Measurements from ENCODE around the gene TPM3.
"Not testable (repeated sequence)": the region's sequence is repeated elsewhere in the genome, so short reads cannot be mapped to it uniquely, and the experiment has no call there.

Gene TPM3

DNA sequence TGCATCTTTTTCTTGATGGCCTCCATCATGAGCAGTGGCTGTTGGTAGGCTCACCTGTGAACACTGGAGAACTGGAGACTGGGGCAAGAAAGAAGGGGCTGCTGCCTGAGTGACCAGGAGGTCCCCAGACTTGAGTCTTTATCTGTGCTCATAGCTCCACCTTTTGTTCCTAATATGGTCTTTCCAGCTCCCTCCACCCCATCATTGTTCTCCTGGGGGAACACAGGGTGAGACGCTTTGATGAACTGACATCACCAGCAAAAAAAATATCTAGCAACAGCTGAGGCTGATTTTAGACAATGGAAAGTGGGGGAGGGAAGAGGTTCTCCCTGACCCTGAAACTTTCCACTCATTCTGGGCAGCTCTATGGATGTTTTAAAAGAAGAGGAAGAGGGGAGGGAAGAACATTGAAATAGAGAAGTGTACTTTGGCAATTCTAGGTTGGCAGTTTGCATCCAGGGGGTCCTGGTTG is at the start of gene TPM3:
TSS of gene TPM3 (minus strand) at position 111 of the 472 bp plus-strand sequence. CDS start at position 29, 82 bp downstream.
- no peak for DNase-seq (ENCODE audit: low read depth in 2 of 2)

DNA sequence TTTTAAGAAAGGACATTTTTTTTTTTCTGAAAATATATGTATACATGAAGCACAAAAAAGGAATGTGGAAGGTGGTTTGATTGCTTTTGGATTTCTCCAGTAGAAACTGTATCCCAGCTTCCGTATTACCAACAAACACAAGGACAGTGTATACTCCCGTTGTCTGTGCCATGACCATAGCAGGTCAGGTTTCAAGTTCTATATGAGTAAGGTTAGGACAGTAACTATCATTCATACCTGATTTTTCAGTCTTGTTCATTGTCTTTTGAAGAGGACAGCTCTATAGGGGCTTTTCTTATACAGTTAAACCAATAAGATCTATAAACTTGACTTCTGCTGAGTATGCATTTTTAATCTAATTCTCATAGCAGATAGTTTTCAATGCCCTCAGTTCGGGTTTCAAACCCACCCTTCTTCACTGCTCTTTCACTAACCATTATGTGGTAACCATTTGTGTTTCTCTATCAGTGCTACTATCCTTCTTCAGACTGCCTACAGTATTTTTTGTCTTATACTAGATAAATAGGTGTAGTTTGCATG is 48.5 kb upstream of the TPM3 start:
- no peak for DNase-seq (ENCODE audit: low read depth in 2 of 2)

DNA sequence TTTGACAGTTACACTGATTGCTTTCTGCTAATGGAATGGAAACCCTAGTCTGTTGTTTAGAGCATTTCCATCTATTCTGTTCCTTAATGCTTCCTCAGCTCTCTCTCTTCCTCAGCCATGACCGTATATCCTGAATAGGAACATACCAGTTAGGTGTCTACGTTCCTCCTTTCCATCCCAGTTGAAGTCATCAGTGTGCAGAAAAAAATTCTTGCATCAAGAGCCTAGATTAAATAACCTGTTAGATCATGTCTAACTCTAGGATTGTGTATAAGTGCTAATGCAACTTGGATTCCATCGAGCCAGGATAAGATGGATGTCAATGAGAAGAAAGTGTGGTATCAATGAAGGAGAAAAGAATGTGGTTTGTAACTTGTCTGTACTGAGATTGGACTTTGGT is 47.6 kb upstream of the TPM3 start:
- no peak for DNase-seq (ENCODE audit: low read depth in 2 of 2)

DNA sequence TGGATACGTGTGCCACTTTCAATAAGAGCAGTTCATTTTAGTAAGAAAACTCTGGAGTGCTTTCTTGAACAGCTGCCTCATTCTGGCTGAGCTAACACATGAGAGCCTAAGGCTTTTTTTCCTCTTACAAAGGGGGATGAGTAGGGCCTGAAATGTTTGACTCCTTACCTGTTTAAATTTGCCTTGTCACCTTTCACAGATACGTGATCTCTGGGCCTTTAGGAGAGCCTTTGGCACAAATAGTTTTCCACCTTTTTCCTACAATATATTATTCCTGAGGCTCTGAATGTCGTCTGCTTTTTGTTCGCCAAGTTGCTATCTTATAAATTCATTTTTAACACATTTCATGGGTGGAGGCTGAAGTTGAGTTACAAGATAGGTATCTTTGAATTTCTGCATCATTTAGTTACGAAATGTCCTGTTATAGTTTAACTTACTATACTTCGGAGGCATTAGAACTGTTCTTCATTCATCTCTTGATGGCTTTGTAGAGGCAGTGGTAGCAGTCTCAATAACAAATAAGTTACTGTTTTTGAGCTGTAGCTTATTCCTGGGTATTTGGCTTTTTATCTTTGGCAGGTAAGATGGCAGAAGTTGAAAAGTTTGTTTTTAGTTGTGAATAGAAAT is 46.1 kb upstream of the TPM3 start:
- no peak for DNase-seq (ENCODE audit: low read depth in 2 of 2)

DNA sequence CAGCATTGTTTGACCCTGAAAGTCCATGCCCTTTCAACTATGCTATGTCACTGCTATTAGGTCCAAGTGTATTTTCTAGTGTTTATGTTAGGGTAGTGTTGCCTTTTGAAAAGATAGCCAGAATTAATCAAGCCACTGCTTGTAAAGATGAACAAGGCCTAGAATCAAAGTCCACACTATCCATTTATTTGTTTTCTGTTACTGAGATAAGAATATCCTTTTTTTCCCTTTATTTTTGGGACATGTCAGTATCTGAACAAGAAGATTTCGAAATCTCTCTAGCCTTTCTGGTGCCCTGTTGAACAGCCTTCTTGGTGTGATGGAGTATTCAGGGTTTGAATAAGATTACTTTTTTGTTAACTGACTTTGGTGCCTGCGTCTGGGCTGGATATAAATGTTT is 45.5 kb upstream of the TPM3 start:
- DNase-seq (ENCODE audit: low read depth in 2 of 2) = no peak

DNA sequence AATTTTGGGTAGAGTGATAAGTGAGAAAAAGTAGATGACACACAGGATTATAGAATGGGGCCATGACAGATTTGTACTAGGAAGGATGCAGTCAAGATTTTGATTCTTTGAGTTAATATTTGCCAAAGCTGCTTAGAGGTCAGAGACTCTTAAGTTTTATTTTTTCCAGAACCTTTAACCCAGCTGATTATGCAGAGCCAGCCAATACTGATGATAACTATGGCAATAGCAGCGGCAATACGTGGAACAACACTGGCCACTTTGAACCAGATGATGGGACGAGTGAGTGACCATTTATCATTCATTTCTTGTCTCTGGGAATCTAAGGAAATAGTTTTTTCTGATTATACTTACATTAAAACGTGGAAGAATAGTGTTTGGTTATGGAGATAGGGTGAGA is 45.0 kb upstream of the TPM3 start:
- DNase-seq (ENCODE audit: low read depth in 2 of 2) = no peak

DNA sequence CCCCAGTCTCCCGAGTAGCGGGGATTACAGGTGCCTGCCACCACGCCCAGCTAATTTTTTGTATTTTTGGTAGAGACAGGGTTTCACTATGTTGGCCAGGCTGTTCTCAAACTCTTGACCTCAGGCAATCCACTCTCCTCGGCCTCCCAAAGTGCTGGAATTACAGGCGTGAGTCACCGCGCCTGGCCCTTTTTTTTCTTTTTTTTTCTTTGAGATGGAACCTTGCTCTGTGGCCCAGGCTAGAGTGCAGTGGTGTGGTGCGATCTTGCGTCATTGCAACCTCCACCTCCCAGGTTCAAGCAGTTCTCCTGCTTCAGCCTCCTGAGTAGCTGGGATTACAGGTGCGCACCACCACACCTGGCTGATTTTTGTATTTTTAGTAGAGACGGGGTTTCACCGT is 41.2 kb upstream of the TPM3 start:
- DNase-seq (ENCODE audit: low read depth in 2 of 2) = not testable (repeated sequence)

DNA sequence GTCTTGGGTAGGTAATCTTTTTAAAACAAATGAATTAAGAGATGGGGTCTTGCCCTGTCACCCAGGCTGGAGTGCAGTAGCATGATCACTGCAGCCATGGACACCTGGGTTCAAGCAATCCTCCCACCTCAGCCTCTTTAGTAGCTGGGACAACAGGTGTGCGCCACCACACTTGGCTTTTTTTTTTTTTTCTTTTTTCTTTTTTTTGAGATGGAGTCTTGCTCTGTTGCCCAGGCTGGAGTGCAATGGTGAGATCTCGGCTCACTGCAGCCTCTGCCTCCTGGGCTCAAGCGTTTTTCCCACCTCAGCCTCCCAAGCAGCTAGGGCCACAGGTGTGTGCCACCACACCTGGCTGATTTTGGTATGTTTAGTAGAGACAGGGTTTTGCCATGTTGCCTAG is 39.2 kb upstream of the TPM3 start:
- DNase-seq (ENCODE audit: low read depth in 2 of 2) = not testable (repeated sequence)

DNA sequence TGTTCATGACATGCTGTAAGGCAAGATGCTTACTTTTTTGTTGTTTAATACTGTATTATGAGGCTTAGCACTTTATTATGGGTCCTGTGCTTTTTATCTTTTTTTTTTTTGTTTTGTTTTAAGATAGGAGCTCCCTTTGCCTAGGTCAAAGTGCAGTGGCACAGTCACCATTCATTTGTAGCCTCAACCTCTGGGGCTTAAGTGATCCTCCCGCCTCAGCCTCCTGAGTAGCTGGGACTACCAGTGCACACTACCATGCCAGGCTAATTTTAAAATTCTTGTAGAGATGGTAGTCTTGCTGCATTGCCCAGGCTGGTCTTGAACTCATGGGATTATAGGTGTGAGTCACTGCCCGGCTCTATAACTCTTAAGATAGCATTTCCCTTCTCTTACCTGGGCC is 33.5 kb upstream of the TPM3 start:
- no peak for DNase-seq (ENCODE audit: low read depth in 2 of 2)

DNA sequence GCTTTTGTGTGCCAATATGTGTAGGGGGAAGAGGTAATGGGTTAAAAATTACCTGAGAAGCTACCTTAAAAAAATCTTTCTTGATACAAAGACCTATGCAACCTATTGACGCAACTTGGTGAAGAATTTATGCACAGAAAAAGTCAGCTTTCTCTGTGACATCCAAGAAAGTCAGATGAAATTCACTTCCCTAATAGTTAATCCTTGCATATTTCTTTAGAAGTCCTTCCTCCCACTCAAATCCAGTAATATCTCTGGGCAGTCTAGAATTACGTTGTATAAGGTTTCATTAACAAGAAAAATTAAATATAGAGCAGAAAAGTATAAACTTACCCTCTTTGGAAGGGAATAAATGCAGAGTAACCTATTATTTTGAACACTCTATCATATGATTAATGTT is 31.7 kb upstream of the TPM3 start:
- no peak for DNase-seq (ENCODE audit: low read depth in 2 of 2)

DNA sequence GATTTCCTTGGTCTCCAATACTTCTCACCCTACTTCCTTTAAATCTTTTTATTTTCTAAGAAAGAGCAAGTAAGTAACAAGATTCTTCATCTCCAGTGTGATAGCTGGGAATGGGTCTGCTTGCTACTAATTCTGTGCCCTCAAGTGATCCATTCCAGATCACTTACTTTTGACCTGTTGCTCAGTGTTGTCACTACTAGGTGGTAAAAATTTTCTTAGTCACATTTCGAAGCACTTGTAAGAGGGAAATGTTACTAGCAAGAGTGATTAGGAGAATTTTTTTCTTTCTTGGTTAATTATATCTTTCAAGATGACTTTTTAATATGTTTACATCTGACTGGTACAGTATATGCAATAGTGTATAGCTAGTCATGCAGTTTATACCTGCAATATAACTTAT is 31.0 kb upstream of the TPM3 start:
- no peak for DNase-seq (ENCODE audit: low read depth in 2 of 2)

DNA sequence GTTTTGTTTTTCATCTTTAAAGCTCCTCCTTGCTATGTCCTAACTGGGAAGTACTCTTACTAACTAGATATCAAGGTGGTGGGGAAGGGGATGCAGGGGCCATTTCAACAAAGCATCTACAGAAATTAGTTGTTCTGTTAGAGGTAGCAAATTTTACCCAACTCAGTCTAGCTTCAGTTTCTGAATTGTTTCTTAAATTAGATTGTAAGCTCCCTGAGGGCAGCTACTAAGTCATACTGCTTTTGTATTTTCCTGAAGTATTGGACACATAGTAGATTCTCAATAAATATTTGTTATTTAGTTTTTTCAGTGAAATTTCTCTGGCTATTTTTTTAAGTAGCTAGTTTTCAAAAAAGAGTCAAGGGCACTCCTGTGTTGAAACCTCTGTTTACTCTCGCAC is 30.6 kb upstream of the TPM3 start:
- DNase-seq (ENCODE audit: low read depth in 2 of 2) = no peak

DNA sequence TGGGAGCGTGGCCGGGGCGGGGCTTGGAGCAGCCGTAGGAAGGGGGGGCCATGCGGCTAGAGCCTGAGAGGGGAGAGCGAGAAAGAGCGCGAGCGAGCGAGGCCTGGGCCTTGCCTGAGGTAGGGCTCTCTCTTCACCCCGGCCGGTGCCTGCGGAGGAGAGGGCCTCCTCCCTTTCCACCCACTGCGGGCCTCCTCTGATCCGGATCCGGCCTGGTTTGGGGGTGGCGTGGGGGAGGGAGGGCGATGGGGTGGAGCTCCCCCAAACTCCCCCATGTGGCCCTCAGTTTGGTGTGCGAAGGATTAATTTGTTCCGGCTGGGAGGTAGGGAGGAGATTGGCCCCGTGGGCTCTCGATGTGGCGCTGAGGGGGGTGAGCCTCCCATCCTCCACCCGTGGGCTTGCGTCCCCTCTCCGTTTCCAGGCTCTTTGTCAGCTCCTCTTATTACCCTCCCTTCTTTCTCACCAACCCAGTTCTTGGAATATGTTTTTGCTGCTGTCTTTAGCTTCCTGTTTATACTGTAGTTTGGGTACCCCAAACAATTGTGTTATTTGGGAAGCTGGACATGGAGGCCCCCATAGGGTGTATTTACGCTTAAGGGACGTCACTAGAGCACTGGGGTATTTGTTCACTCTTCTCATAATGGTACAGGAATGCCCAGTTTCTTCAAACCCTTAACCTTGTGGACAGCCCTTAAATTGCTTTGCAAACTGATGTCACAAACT is 29.5 kb upstream of the TPM3 start:
- peak; percentile 58 to 66 for DNase-seq (ENCODE audit: low read depth in 2 of 2)

DNA sequence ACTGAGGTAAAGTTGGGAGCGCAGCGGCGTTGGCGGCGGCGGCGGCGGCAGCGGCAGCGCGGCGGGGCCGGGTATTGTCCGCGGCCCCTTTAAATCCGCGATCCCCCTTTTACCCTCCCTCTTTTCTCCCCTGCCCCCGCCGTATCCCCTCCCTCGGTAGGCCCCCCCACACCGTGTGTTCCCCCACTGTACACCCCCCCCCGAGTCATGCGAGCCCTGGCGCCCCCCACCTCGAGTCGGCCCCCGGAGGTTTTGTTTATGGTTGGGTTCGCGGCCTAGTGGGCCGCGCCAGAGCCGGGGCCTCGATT is 29.0 kb upstream of the TPM3 start:
- no peak for DNase-seq (ENCODE audit: low read depth in 2 of 2)

DNA sequence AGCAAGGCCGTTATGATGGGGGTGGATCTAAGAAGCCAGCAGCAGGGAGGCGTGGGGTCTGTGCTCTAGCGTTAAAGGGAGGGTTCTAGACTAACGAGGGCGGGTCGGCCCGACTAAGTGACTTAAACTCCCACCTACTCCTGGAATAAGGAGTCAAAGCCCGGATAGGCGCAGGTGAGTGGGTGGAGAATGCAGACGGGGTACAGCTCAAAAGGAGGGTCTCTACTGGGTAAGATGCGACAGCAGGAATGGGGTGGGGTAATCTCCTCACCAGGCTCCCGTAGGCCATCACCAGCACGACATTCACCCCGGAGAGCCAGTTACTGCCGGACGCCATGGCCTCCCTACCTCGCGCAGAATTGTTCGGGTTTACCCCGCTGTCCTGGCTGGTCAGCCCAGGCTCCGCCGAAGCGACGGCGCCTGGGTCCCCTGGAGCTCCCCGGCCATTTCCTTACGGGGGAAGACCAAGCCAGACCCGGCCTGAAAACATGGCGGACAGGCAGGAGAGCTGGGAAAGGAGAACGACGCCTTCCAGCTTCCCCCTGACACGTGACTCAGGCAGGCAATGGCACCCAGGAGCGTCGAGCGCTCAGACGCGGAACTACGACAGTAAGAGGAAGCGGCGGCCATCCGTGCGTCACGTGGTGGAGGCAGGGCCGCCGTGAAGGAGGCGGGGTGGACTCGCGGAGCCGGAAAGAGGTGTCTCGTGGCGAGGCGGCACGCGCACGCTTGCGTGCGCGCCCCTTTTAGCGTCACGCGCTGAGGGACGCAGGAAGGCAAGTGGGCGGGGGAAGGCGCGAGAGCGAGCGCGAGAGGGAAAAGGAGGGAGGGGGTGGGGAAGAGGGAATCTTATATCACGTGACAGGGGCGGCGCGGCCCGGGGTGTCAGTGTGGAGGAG is 28.4 kb upstream of the TPM3 start, which contains the start of gene UBAP2L:
TSS of gene UBAP2L (plus strand) at position 885 of the 899 bp plus-strand sequence. CDS start 4,169 bp downstream, outside the sequence.
- peak; percentile 94 to 96 for DNase-seq (ENCODE audit: low read depth in 2 of 2)

DNA sequence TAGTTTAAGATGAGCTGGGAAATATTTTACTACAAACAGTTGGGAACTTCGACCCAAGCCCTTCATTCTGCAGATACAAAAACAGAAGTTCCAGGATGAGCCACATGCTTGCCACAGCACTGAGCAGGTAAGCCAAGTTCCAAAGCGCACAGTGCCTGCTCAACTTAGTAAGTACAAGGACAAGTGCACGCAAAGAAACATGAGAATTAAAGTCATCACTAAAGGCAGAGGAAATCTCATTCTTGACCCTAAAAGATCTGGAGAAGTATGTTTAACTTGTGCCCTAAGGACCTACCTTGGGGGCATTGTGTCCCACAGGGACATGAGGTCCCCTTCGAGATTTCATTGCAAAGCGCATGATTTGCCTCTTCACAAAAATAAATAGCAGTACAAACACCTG is 27.6 kb upstream of the TPM3 start:
- no peak for DNase-seq (ENCODE audit: low read depth in 2 of 2)

DNA sequence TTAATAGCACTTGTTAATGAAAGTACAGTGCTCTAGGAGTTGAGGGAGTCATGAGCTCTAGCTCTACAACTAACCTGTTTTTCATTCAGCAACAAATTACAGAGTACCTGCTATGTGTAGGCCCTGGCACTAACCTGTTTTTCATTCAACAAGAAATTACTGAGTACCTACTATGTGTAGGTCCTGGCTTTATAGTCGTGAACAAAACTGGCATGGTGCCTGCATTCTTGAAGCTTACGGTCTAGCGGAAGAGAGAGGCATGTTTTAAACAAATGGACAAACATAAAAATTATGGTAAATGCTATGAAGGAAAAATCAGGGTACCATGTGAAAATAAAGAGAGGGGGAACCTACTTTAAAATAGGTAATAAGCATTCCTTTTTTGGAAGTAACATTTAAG is 26.6 kb upstream of the TPM3 start:
- DNase-seq (ENCODE audit: low read depth in 2 of 2) = no peak

DNA sequence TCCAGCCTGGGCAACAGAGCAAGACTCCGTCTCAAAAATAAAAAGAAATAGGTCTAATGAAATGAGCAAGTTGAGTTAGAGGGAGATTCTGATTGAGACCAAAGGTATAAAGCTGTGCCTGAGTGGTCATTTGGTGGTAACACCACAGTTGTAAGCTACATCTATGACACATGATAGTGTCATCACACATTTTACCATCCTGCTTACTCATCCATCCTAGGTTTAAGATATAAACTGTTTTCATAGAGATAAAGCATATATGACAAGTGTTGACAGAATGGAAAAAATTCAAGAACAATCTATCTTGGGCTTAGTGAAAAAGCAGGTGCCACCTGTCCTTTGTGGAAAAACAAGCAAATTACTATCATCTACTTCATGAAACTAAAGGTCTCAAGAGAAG is 21.4 kb upstream of the TPM3 start:
- DNase-seq (ENCODE audit: low read depth in 2 of 2) = no peak

DNA sequence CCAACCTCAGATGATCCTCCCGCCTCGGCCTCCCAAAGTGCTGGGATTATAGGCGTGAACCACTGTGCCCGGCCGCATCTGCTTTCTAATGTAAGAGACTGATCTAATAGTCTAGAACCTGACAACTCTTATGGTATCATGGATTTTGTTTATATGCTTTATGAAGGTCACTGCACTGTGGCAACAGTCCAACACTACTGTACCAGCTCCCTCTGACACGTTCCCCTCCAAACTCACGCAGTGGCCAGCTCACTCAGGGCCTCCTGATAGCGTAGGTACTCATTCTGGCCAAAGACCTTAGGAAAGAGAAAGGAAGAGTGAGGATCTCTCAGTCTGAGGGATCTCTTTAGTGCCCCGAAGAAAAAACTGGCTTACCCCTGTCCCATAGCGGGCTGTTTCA is 20.2 kb upstream of the TPM3 start:
- DNase-seq (ENCODE audit: low read depth in 2 of 2) = no peak

DNA sequence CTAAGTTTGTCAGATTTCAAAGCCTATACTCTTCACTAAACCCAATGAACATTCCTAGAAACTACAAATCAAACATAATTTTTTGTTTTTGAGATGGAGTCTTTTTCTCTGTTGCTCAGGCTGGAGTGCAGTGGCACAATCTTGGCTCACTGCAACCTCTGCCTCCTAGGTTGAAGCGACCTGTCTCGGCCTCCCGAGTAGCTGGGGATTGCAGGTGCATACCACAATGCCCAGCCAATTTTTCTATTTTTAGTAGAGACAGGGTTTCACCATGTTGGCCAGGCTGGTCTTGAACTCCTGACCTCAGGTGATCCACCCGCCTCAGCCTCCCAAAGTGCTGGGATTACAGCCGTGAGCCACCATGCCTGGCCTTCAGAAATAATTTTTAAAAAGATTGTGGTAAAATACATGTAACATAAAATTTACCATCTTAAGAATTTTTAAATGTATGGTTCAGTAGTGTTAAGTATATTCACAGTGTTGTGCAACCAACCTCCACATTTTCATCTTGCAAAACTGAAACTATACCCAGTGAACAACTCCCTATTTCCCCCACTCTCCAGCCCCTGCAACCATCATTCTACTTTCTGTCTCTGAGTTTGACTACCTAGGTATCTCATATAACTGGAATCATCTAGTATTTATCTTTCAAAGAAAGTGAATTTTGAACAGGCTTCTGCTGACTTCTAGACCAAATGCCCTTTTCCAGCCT is 16.9 kb upstream of the TPM3 start:
- DNase-seq (ENCODE audit: low read depth in 2 of 2) = no peak

DNA sequence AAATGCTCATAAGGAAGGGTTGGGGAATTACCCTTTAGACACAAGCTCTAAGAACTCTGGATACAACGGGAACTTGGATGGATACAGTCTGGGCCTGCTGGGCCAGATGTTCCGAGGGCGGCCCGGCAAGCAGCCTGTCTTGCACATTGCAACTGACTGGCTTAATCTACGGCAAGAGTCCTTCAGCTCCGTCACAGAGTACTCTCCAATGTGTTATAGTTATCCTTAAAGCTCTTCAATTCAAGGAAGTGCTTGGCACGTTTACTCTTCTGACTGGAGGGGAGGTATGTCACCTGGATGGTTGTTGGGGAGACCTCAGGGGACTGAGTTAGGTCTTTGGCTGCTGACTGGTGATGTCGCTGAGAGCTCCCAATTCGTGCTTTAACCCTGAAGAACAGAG is 15.4 kb upstream of the TPM3 start:
- DNase-seq (ENCODE audit: low read depth in 2 of 2) = no peak

DNA sequence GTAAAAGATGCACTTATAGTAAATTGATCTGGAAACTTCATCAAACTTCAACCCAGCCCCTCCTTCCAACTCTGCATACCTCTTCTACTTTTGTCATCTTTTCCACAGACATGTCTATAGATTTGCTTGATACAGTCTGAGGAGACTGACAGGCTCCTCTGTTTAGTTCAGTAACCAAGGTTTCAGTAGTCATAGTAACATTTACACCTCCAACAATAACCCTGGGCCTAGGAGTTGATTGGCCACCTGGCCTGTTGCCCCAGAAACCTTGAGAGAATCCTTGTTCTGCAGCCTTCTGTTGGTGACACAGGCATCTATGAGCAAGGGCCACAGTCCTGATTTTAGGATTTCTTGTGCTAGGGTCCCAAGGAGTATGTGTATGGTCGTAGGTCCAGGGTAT is 14.3 kb upstream of the TPM3 start, which contains the start of gene CFAP141:
TSS of gene CFAP141 (minus strand) at position 138 of the 400 bp plus-strand sequence. CDS start at position 112, 26 bp downstream.
- DNase-seq (ENCODE audit: low read depth in 2 of 2) = no peak
